Activated CD4-positive, CD25-positive, alpha-beta regulatory T cell treated with anti-CD3 and anti-CD28 coated beads, Interleukin-2, amount 50 U/mL, for 16 hours (primary cell): ENCODE data around the gene SLC44A1.

ENCODE experiments used
- DNase-seq: peaks from one replicate; pipeline ENCODE4 v3.0.0-alpha.2; 2020; ENCODE audit warnings: low read depth, low spot score

SLC44A1 gene

GRCh38 chr9:105273731-105274130 lies 29.3 kb downstream of the SLC44A1 start:
- DNase-seq: no peak

GRCh38 chr9:105275111-105275510 lies 30.7 kb downstream of the SLC44A1 start:
- DNase-seq: no peak

GRCh38 chr9:105275938-105276337 lies 31.5 kb downstream of the SLC44A1 start:
- no peak for DNase-seq

GRCh38 chr9:105278751-105279150 lies 34.3 kb downstream of the SLC44A1 start:
- DNase-seq: no peak

- no peak for DNase-seq
Observed at GRCh38 chr9:105280691-105281090, 36.2 kb downstream of the SLC44A1 start.

- DNase-seq: no peak
Observed at GRCh38 chr9:105281272-105281671, 36.8 kb downstream of the SLC44A1 start.

GRCh38 chr9:105281926-105282325 lies 37.5 kb downstream of the SLC44A1 start:
- no peak for DNase-seq

- no peak for DNase-seq
Observed at GRCh38 chr9:105282870-105283621, 38.6 kb downstream of the SLC44A1 start.

- no peak for DNase-seq
Observed at GRCh38 chr9:105283795-105284194, 39.3 kb downstream of the SLC44A1 start.

- DNase-seq: no peak
Observed at GRCh38 chr9:105284463-105284862, 40.0 kb downstream of the SLC44A1 start.

- no peak for DNase-seq
Observed at GRCh38 chr9:105286098-105286497, 41.6 kb downstream of the SLC44A1 start.

- DNase-seq: no peak
Observed at GRCh38 chr9:105289305-105289704, 44.9 kb downstream of the SLC44A1 start.

- DNase-seq: no peak
Observed at GRCh38 chr9:105290418-105290817, 46.0 kb downstream of the SLC44A1 start.

GRCh38 chr9:105290954-105291353 lies 46.5 kb downstream of the SLC44A1 start:
- DNase-seq: no peak

GRCh38 chr9:105291422-105291859 lies 47.0 kb downstream of the SLC44A1 start:
- no peak for DNase-seq

- DNase-seq: no peak
Observed at GRCh38 chr9:105291938-105292337, 47.5 kb downstream of the SLC44A1 start.

- no peak for DNase-seq
Observed at GRCh38 chr9:105293408-105293807, 49.0 kb downstream of the SLC44A1 start.

GRCh38 chr9:105295201-105295550 lies 50.7 kb downstream of the SLC44A1 start:
- no peak for DNase-seq

GRCh38 chr9:105295986-105296385 lies 51.5 kb downstream of the SLC44A1 start:
- no peak for DNase-seq

GRCh38 chr9:105296445-105296844 lies 52.0 kb downstream of the SLC44A1 start:
- DNase-seq: no peak

- no peak for DNase-seq
Observed at GRCh38 chr9:105296877-105297287, 52.4 kb downstream of the SLC44A1 start.

- no peak for DNase-seq
Observed at GRCh38 chr9:105297442-105298075, 53.1 kb downstream of the SLC44A1 start.

GRCh38 chr9:105299190-105299854 lies 54.9 kb downstream of the SLC44A1 start:
- DNase-seq: no peak
